WTC11 (cell line): ENCODE results near the gene WFDC12. TPM values are rescaled to one million over a fixed set of nuclear protein-coding genes. Genes with fewer than 3 reads are reported as not detected.
A peak's percentile ranks its signal among the peaks of the same experiment; 100 is the strongest.

Source experiments
- ATAC-seq: fragments of 200-7000 bp; cut with Tn5 transposase; 2 replicates; pipeline ENCODE4 v1.10.0; 2021; ENCODE audit warnings: mild to moderate bottlenecking, moderate library complexity
- CTCF ChIA-PET: fragments of 300-600 bp; sonication (Branson Sonifier 250); formaldehyde crosslinking; loops from one replicate; lab custom pipeline; 2021; ENCODE audit warnings: antibody characterized with exemption; lab: Charles Lee
- POLR2A ChIA-PET: fragments of 350-600 bp; sonication (Branson Sonifier 250); formaldehyde crosslinking; loops from one replicate; lab custom pipeline; 2021; ENCODE audit warnings: antibody characterized with exemption; lab: Charles Lee
- DNase-seq: peaks from one replicate; pipeline ENCODE4 v3.0.0; 2021; ENCODE audit warnings: low spot score
- H3K27ac Mint-ChIP-seq: 2 replicates; pipeline ENCODE4 v1.8.0; 2021; ENCODE audit warnings: mixed read lengths
- H3K27me3 Mint-ChIP-seq: 2 replicates; pipeline ENCODE4 v1.8.0; 2021; ENCODE audit warnings: low read depth, mild to moderate bottlenecking, moderate library complexity, mixed read lengths
- H3K36me3 Mint-ChIP-seq: 2 replicates; pipeline ENCODE4 v1.8.0; 2021; ENCODE audit warnings: mixed read lengths
- H3K4me1 Mint-ChIP-seq: 2 replicates; pipeline ENCODE4 v1.8.0; 2022; ENCODE audit warnings: mixed read lengths
- H3K4me3 Mint-ChIP-seq: 2 replicates; pipeline ENCODE4 v1.8.0; 2021; ENCODE audit warnings: mild to moderate bottlenecking, moderate library complexity, mixed read lengths
- H3K9me3 Mint-ChIP-seq: 2 replicates; pipeline ENCODE4 v1.8.0; 2021; ENCODE audit warnings: mixed read lengths
- CBFB ChIP-seq: sonication (generic); formaldehyde crosslinking; IDR thresholded peaks from 2 replicates; pipeline ENCODE4 v1.8.1; 2022; ENCODE audit warnings: mild to moderate bottlenecking, low read depth, missing genetic modification reagents
- KAT7 ChIP-seq: sonication (generic); formaldehyde crosslinking; IDR thresholded peaks from 2 replicates; pipeline ENCODE4 v1.8.1; 2023; ENCODE audit warnings: missing genetic modification reagents, mild to moderate bottlenecking, borderline replicate concordance
- SOX15 ChIP-seq: fragments of 250-450 bp; sonication (Bioruptor Pico); IDR thresholded peaks from 2 replicates; pipeline ENCODE4 v1.9.0; 2021; ENCODE audit warnings: mild to moderate bottlenecking
- ZBTB21 ChIP-seq: sonication (generic); formaldehyde crosslinking; IDR thresholded peaks from 2 replicates; pipeline ENCODE4 v1.8.1; 2023; ENCODE audit warnings: mild to moderate bottlenecking, missing genetic modification reagents, borderline replicate concordance
- total RNA-seq: library from RNA; stranded (reverse); gene quantifications from 3 replicates; pipeline ENCODE4 v1.2.3, GENCODE V29; 2021
- TF ChIP-seq, protein P1 (sequence below): fragments of 250-450 bp; sonication (Bioruptor Pico); conservative IDR thresholded peaks from 2 replicates; pipeline ENCODE4 v1.9.0; 2021; ENCODE audit warnings: mild to moderate bottlenecking
- TF ChIP-seq, protein P2 (sequence below): fragments of 250-450 bp; sonication (Bioruptor Pico); IDR thresholded peaks from 2 replicates; pipeline ENCODE4 v1.9.0; 2021; ENCODE audit warnings: mild to moderate bottlenecking, borderline replicate concordance
- TF ChIP-seq, protein P3 (sequence below): sonication (generic); formaldehyde crosslinking; IDR thresholded peaks from 2 replicates; pipeline ENCODE4 v1.8.1; 2022; ENCODE audit warnings: missing genetic modification reagents, borderline replicate concordance
- TF ChIP-seq, protein P4 (sequence below): sonication (generic); formaldehyde crosslinking; IDR thresholded peaks from 2 replicates; pipeline ENCODE4 v1.8.1; 2022; ENCODE audit warnings: low read depth, missing genetic modification reagents, borderline replicate concordance
- TF ChIP-seq, protein P5 (sequence below): sonication (generic); formaldehyde crosslinking; IDR thresholded peaks from 2 replicates; pipeline ENCODE4 v1.8.1; 2023; ENCODE audit warnings: mild to moderate bottlenecking, missing genetic modification reagents
- TF ChIP-seq, protein P6 (sequence below): fragments of 250-450 bp; sonication (Bioruptor Pico); IDR thresholded peaks from 2 replicates; pipeline ENCODE4 v1.9.0; 2021; ENCODE audit warnings: mild to moderate bottlenecking
- TF ChIP-seq, protein P7 (sequence below): fragments of 250-450 bp; sonication (Bioruptor Pico); IDR thresholded peaks from 2 replicates; pipeline ENCODE4 v2.1.2; 2022; ENCODE audit warnings: mild to moderate bottlenecking, moderate library complexity

Gene WFDC12
- total RNA-seq, 1 experiment from 2014 or later = not detected

DNA sequence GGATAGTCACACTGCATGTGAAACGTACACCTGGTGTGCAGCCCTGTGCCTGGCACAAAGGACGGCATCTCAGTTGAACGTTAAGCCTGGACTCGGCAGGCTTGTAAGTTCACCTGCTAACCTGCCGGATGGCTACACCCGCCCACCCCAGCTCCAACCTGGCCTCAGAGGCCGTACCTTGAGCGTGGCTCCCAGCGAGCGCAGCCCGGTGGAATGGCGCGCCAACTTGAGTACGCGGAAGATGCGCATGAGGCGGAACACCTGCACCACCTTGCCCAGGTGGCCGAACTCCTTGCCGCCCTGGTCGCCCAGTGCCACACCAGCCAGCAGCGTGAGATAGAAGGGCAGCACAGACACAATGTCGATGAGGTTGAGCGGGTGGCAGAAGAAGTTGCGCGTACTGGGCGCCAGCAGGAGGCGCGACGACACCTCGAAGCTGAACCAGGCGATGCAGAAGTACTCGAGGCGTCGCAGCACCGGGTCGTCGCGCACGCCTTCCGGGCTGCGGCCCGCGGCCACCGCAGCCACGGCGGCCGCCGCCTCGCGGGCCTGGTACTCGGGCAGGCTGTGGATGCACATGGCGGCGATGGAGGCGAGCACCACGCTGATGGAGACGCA is 26.7 kb downstream of the WFDC12 start:
- Mint-ChIP-seq H3K9me3 (no peaks in the 10 kb centered on the region), H3K4me3 (peak overlapping the region; percentile 34), H3K27ac (no peak overlapping the region), H3K27me3 (peaks cover 61% of the 10 kb centered on the region), H3K36me3 (peaks cover 3% of the 10 kb centered on the region; the same call in 1 of the 2 replicates), H3K4me1 (peaks cover 15% of the 10 kb centered on the region)
- ChIA-PET POLR2A (no interaction called here), CTCF (interaction anchor here (0.8 to 9.5 kb wide), 13 partner anchors 15 to 203 kb away, joined by 3 to 165 read pairs (median 10); partner anchors contain the start of gene WFDC5)
- ATAC-seq (no peak), DNase-seq (peak; percentile 50)
- TF ChIP-seq, protein P1, sequence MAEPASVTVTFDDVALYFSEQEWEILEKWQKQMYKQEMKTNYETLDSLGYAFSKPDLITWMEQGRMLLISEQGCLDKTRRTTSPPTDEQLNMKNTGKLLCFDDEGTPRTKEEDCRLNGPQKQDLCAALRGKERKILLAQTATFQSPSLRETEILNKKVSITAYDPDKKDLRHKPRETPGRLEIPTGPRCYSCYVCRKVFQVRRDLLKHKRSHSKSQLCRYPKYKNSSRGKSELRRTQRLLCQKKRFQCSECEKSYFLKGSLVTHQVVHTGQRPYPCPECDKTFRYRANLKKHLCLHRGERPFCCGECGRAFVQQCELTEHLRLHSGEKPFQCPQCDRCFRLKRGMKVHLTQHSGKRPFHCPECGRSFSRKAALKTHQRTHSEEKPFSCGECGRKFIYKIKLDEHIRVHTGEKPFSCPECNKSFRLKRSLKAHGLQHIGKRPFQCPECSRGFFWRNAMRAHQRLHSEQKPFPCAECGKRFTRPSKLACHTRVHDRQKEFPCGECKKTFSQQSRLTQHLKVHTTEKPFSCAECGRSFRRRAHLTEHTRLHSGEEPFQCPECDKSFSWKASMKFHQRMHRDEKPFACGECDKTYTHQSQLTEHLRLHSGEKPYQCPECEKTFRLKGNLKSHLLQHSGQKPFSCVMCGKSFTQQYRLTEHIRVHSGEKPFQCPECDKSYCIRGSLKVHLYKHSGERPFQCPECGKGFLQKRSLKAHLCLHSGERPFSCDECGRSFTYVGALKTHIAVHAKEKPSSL (CRISPR knock-in tag) = no peak
- TF ChIP-seq, protein P2, sequence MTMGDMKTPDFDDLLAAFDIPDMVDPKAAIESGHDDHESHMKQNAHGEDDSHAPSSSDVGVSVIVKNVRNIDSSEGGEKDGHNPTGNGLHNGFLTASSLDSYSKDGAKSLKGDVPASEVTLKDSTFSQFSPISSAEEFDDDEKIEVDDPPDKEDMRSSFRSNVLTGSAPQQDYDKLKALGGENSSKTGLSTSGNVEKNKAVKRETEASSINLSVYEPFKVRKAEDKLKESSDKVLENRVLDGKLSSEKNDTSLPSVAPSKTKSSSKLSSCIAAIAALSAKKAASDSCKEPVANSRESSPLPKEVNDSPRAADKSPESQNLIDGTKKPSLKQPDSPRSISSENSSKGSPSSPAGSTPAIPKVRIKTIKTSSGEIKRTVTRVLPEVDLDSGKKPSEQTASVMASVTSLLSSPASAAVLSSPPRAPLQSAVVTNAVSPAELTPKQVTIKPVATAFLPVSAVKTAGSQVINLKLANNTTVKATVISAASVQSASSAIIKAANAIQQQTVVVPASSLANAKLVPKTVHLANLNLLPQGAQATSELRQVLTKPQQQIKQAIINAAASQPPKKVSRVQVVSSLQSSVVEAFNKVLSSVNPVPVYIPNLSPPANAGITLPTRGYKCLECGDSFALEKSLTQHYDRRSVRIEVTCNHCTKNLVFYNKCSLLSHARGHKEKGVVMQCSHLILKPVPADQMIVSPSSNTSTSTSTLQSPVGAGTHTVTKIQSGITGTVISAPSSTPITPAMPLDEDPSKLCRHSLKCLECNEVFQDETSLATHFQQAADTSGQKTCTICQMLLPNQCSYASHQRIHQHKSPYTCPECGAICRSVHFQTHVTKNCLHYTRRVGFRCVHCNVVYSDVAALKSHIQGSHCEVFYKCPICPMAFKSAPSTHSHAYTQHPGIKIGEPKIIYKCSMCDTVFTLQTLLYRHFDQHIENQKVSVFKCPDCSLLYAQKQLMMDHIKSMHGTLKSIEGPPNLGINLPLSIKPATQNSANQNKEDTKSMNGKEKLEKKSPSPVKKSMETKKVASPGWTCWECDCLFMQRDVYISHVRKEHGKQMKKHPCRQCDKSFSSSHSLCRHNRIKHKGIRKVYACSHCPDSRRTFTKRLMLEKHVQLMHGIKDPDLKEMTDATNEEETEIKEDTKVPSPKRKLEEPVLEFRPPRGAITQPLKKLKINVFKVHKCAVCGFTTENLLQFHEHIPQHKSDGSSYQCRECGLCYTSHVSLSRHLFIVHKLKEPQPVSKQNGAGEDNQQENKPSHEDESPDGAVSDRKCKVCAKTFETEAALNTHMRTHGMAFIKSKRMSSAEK (CRISPR knock-in tag) = no peak
- TF ChIP-seq SOX15 (CRISPR knock-in tag) = no peak
- TF ChIP-seq, protein P3, sequence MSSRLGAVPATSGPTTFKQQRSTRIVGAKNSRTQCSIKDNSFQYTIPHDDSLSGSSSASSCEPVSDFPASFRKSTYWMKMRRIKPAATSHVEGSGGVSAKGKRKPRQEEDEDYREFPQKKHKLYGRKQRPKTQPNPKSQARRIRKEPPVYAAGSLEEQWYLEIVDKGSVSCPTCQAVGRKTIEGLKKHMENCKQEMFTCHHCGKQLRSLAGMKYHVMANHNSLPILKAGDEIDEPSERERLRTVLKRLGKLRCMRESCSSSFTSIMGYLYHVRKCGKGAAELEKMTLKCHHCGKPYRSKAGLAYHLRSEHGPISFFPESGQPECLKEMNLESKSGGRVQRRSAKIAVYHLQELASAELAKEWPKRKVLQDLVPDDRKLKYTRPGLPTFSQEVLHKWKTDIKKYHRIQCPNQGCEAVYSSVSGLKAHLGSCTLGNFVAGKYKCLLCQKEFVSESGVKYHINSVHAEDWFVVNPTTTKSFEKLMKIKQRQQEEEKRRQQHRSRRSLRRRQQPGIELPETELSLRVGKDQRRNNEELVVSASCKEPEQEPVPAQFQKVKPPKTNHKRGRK (CRISPR knock-in tag) = no peak
- TF ChIP-seq, protein P4, sequence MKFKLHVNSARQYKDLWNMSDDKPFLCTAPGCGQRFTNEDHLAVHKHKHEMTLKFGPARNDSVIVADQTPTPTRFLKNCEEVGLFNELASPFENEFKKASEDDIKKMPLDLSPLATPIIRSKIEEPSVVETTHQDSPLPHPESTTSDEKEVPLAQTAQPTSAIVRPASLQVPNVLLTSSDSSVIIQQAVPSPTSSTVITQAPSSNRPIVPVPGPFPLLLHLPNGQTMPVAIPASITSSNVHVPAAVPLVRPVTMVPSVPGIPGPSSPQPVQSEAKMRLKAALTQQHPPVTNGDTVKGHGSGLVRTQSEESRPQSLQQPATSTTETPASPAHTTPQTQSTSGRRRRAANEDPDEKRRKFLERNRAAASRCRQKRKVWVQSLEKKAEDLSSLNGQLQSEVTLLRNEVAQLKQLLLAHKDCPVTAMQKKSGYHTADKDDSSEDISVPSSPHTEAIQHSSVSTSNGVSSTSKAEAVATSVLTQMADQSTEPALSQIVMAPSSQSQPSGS (CRISPR knock-in tag) = no peak

DNA sequence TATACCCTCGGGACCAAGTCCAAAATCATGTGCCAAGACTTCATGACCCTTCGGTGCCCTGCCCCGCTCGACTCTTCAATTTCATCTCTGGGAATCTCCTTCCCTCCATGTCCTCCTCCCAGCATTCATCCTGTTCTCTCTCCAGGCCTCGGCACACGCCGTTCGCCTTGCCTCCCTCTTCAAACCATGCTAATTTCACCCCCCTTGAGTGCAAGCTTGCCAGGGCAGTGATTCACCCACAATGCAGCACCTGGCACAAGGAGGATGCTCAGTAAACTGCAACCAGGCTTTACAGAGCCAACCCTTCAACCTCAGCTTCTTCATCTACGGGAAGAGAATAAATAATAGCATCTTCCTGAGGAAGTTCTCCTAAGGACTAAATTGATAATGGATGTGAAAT is 27.5 kb downstream of the WFDC12 start:
- no peak overlapping the region for H3K4me3 Mint-ChIP-seq
- TF ChIP-seq ZBTB21 (CRISPR knock-in tag) (no peak), KAT7 (CRISPR knock-in tag) (no peak), CBFB (no peak)
- TF ChIP-seq, protein P5, sequence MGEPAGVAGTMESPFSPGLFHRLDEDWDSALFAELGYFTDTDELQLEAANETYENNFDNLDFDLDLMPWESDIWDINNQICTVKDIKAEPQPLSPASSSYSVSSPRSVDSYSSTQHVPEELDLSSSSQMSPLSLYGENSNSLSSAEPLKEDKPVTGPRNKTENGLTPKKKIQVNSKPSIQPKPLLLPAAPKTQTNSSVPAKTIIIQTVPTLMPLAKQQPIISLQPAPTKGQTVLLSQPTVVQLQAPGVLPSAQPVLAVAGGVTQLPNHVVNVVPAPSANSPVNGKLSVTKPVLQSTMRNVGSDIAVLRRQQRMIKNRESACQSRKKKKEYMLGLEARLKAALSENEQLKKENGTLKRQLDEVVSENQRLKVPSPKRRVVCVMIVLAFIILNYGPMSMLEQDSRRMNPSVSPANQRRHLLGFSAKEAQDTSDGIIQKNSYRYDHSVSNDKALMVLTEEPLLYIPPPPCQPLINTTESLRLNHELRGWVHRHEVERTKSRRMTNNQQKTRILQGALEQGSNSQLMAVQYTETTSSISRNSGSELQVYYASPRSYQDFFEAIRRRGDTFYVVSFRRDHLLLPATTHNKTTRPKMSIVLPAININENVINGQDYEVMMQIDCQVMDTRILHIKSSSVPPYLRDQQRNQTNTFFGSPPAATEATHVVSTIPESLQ (CRISPR knock-in tag) = no peak
- TF ChIP-seq, protein P6, sequence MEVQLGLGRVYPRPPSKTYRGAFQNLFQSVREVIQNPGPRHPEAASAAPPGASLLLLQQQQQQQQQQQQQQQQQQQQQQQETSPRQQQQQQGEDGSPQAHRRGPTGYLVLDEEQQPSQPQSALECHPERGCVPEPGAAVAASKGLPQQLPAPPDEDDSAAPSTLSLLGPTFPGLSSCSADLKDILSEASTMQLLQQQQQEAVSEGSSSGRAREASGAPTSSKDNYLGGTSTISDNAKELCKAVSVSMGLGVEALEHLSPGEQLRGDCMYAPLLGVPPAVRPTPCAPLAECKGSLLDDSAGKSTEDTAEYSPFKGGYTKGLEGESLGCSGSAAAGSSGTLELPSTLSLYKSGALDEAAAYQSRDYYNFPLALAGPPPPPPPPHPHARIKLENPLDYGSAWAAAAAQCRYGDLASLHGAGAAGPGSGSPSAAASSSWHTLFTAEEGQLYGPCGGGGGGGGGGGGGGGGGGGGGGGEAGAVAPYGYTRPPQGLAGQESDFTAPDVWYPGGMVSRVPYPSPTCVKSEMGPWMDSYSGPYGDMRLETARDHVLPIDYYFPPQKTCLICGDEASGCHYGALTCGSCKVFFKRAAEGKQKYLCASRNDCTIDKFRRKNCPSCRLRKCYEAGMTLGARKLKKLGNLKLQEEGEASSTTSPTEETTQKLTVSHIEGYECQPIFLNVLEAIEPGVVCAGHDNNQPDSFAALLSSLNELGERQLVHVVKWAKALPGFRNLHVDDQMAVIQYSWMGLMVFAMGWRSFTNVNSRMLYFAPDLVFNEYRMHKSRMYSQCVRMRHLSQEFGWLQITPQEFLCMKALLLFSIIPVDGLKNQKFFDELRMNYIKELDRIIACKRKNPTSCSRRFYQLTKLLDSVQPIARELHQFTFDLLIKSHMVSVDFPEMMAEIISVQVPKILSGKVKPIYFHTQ (CRISPR knock-in tag) = no peak
- TF ChIP-seq, protein P7, sequence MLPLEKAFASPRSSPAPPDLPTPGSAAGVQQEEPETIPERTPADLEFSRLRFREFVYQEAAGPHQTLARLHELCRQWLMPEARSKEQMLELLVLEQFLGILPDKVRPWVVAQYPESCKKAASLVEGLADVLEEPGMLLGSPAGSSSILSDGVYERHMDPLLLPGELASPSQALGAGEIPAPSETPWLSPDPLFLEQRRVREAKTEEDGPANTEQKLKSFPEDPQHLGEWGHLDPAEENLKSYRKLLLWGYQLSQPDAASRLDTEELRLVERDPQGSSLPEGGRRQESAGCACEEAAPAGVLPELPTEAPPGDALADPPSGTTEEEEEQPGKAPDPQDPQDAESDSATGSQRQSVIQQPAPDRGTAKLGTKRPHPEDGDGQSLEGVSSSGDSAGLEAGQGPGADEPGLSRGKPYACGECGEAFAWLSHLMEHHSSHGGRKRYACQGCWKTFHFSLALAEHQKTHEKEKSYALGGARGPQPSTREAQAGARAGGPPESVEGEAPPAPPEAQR (CRISPR knock-in tag) = no peak
- TF ChIP-seq, all 79 proteins: peak for 0
- CTCF ChIA-PET = interaction anchor here (0.9 to 9.5 kb wide), 23 partner anchors 9 to 212 kb away, joined by 3 to 165 read pairs (median 8); partner anchors contain the start of genes STK4, TOMM34, WFDC12 and WFDC5
- Mint-ChIP-seq H3K36me3 (peaks cover 3% of the 10 kb centered on the region; the same call in 1 of the 2 replicates), H3K27me3 (peaks cover 56% of the 10 kb centered on the region), H3K4me1 (peaks cover 15% of the 10 kb centered on the region), H3K9me3 (no peaks in the 10 kb centered on the region), H3K27ac (no peak overlapping the region)
- ATAC-seq = no peak
- no peak for DNase-seq
- POLR2A ChIA-PET = no interaction called here
